ENCODE measurements around the gene CST9L. TPM values are rescaled to one million over a fixed set of nuclear protein-coding genes. Genes with fewer than 3 reads are reported as not detected.
A peak's percentile ranks its signal among the peaks of the same experiment; 100 is the strongest.

Gene CST9L
- not detected in 2 replicates for polyA plus RNA-seq (2011; rRNA removed)
- not detected in 2 replicates for polyA plus RNA-seq (2012; cell fraction: cytosol; rRNA removed)
- not detected in 2 replicates for polyA plus RNA-seq (2012; cell fraction: nucleus; rRNA removed)
- polyA plus RNA-seq (2017; fragmentation: RNase III; extraction: RNeasy Plus Mini Kit Qiagen cat#74134 plus additional on column Dnase treatment) = not detected in 3 replicates
- polyA minus RNA-seq (2011; rRNA and poly(A)+ RNA removed) = not detected in 2 replicates

- 32% methylated on average over 11 of the region's 11 CpGs for WGBS (ENCODE audit: missing lambda C conversion rate)
- no peak for TF ChIP-seq RARB (CRISPR knock-in tag; IDR thresholded peaks at IDR 0.05)
- H3K4me2 ChIP-seq = no peak within 1 kb of the TSS
- H3K4me3 ChIP-seq = no peak within 1 kb of the TSS
- FAIRE-seq (no peak), ATAC-seq (peak in 1 of 2 experiments; percentile 44; a peak in 3 of 6 replicates), DNase-seq (ENCODE audit: low read depth in 1 of 2, low spot score in 1 of 2) (no peak)
- ChIA-PET POLR2A (no interaction called here), CTCF (interaction anchor here (1.0 kb wide), 1 partner anchor 10 kb away, joined by 4 read pairs; no protein-coding TSS in a partner anchor)
- no peak within 1 kb of the TSS for H3K27ac ChIP-seq
- no peaks in the 10 kb centered on the region for H3K4me1 ChIP-seq
- no peaks in the 10 kb centered on the region for H3K9me3 ChIP-seq
Observed at GRCh38 chr20:23568320-23568970, at the start of gene CST9L. TSS of gene CST9L (minus strand) at chr20:23568484. CDS start at chr20:23568450, 34 bp downstream.

GRCh38 chr20:23614163-23614562, 45.9 kb upstream of the CST9L start:
- no peaks in the 10 kb centered on the region for H3K4me1 ChIP-seq
- ChIA-PET POLR2A (no interaction called here), CTCF (interaction anchor here (1.4 to 9.4 kb wide), 2 partner anchors 13 to 170 kb away, joined by 4 to 176 read pairs; partner anchors contain the start of gene CSTL1)
- DNase-seq (ENCODE audit: low read depth in 1 of 2, low spot score in 1 of 2) (no peak), ATAC-seq (no peak), FAIRE-seq (no peak)
- TF ChIP-seq EP300 (IDR thresholded peaks at IDR 0.05) = no peak
- no peak for TF ChIP-seq RARB (CRISPR knock-in tag; IDR thresholded peaks at IDR 0.05)
- no peak for TF ChIP-seq CHD2 (IDR thresholded peaks at IDR 0.05; ENCODE audit: low read length, partially characterized antibody)
- no peak for TF ChIP-seq NPAS2 (CRISPR knock-in tag; IDR thresholded peaks at IDR 0.05; ENCODE audit: borderline replicate concordance)
- no peak for TF ChIP-seq KDM1A (IDR thresholded peaks at IDR 0.05; ENCODE audit: low read depth)
- no peak for TF ChIP-seq CHD4 (IDR thresholded peaks at IDR 0.05; ENCODE audit: borderline replicate concordance)
- no peak for TF ChIP-seq HDAC2 (IDR thresholded peaks at IDR 0.05)
- TF ChIP-seq MAX (IDR thresholded peaks at IDR 0.05) = no peak
- H3K27ac ChIP-seq = no peak overlapping the region
- 76% methylated on average over 4 of the region's 5 CpGs for WGBS (ENCODE audit: missing lambda C conversion rate)
- no peak overlapping the region for H3K4me3 ChIP-seq
- H3K4me2 ChIP-seq = no peak overlapping the region
- peaks cover 4% of the 10 kb centered on the region for H3K9me3 ChIP-seq

GRCh38 chr20:23613676-23614075, 45.4 kb upstream of the CST9L start:
- no peak for TF ChIP-seq HDAC2 (IDR thresholded peaks at IDR 0.05)
- TF ChIP-seq ELK1 (IDR thresholded peaks at IDR 0.05; ENCODE audit: low read depth, low read length) = no peak
- TF ChIP-seq HES2 (IDR thresholded peaks at IDR 0.05) = no peak
- no peak for TF ChIP-seq HMGXB4 (CRISPR knock-in tag; IDR thresholded peaks at IDR 0.05; ENCODE audit: borderline replicate concordance)
- TF ChIP-seq POLR2A (IDR thresholded peaks at IDR 0.05; ENCODE audit: low read length) = no peak
- no peak for TF ChIP-seq KDM5A (IDR thresholded peaks at IDR 0.05)
- TF ChIP-seq USF2 (IDR thresholded peaks at IDR 0.05) = no peak
- ChIA-PET CTCF (interaction anchor here (1.4 to 9.4 kb wide), 2 partner anchors 13 to 170 kb away, joined by 4 to 176 read pairs; partner anchors contain the start of gene CSTL1), POLR2A (no interaction called here)
- ATAC-seq = no peak
- no peak overlapping the region for H3K27ac ChIP-seq
- no peaks in the 10 kb centered on the region for H3K4me1 ChIP-seq
- no peak for DNase-seq (ENCODE audit: low read depth in 1 of 2, low spot score in 1 of 2)
- peaks cover 4% of the 10 kb centered on the region for H3K9me3 ChIP-seq
- no peak for FAIRE-seq
- no peak overlapping the region for H3K4me3 ChIP-seq
- H3K4me2 ChIP-seq = no peak overlapping the region

Data from A549 (cell line).